ENCODE results near the gene UBE3C. TPM values are rescaled to one million over a fixed set of nuclear protein-coding genes. Genes with fewer than 3 reads are reported as not detected.

Gene UBE3C
- total and polyA plus RNA-seq, 9 of the 15 experiments (the other 6 are each of a cell fraction or from before 2014, with no cell fraction given), result 9.6 to 91.7 (median 75.4) TPM

GRCh38 chr7:157149317-157149716 is 10.6 kb downstream of the UBE3C start:
- BruUV-seq (replicated peaks), result no TSS peak
- Histone ChIP-seq H3K4me1 (replicated peaks in 1 of 2; ENCODE audit: control insufficient read depth in 2 of 2, insufficient read depth in 2 of 2, low read length in 2 of 2) (peaks cover 11 to 14% of the 10 kb centered on the region in 2 experiments; a peak in 4 of 5 replicates), H3K36me3 (ENCODE audit: control insufficient read depth, insufficient read depth, low read length) (peaks cover 95% of the 10 kb centered on the region), H3K4me3 (no peak overlapping the region), H3K9me3 (replicated peaks; ENCODE audit: control insufficient read depth, insufficient read depth, low read depth, low read length) (no peaks in the 10 kb centered on the region), H4K20me1 (replicated peaks; ENCODE audit: control insufficient read depth, insufficient read depth, low read length) (peaks cover 53% of the 10 kb centered on the region), H3K79me2 (ENCODE audit: control insufficient read depth, insufficient read depth, low read length) (peaks cover 99% of the 10 kb centered on the region), H3K9me1 (ENCODE audit: control insufficient read depth, insufficient read depth, low read length) (peaks cover 6% of the 10 kb centered on the region), H3K27me3 (ENCODE audit: control insufficient read depth in 2 of 2, insufficient read depth in 2 of 2, low read length in 2 of 2) (no peaks in the 10 kb centered on the region), H2AFZ (ENCODE audit: low read depth, low read length) (no peak overlapping the region), H3K4me2 (ENCODE audit: insufficient read depth, low read length) (no peak overlapping the region), H3K9ac (ENCODE audit: insufficient read depth in 1 of 2, low read depth in 2 of 2, low read length in 2 of 2) (no peak overlapping the region), H3K27ac (ENCODE audit: extremely low read depth, low read depth, low read length) (no peak overlapping the region)
- in situ Hi-C loops (cut with MboI) (no loop called here), intact Hi-C loops (cut with micrococcal nuclease) (no loop called here)
- WGBS (ENCODE audit: insufficient coverage, low coverage, missing lambda C conversion rate), result 92% methylated on average over 4 of the region's 4 CpGs
- no peak for FAIRE-seq
- ATAC-seq, result no peak
- POLR2A ChIA-PET, result interaction anchor here (0.8 to 4.4 kb wide), 4 partner anchors 9 to 180 kb away, joined by 3 to 25 read pairs (median 4); no protein-coding TSS in a partner anchor
- CTCF ChIA-PET (ENCODE audit: low intra/inter-chr PET ratio), result no interaction called here
- TF ChIP-seq ZBTB49 (CRISPR knock-in tag; IDR thresholded peaks at IDR 0.05; ENCODE audit: borderline replicate concordance) (no peak), ELF4 (CRISPR knock-in tag; IDR thresholded peaks at IDR 0.05) (no peak), ZNF316 (IDR thresholded peaks at IDR 0.05) (no peak), PTRF (tag; IDR thresholded peaks at IDR 0.05) (no peak), TARDBP (IDR thresholded peaks at IDR 0.05) (no peak), ZNF41 (CRISPR knock-in tag; conservative IDR thresholded peaks at IDR 0.05) (no peak), ARID2 (IDR thresholded peaks at IDR 0.05) (no peak), CBX2 (IDR thresholded peaks at IDR 0.05; ENCODE audit: insufficient read depth, low read length, poor library complexity, severe bottlenecking) (no peak)
- DNase-seq (ENCODE audit: extremely low read depth in 1 of 4, low spot score in 3 of 4), result no peak

Data from K562 (cell line).